Erythroblast (primary cell): ENCODE measurements around the gene YBX1.

ENCODE experiments used
- GATA1 ChIP-seq: IDR thresholded peaks from 2 replicates; pipeline ENCODE4 v1.6.1; 2011; ENCODE audit warnings: low read depth, mild to moderate bottlenecking, control low read depth, low read length, moderate library complexity
- POLR2A ChIP-seq: IDR thresholded peaks from 2 replicates; pipeline ENCODE4 v1.6.1; 2011; ENCODE audit warnings: mild to moderate bottlenecking, low read length

DNA sequence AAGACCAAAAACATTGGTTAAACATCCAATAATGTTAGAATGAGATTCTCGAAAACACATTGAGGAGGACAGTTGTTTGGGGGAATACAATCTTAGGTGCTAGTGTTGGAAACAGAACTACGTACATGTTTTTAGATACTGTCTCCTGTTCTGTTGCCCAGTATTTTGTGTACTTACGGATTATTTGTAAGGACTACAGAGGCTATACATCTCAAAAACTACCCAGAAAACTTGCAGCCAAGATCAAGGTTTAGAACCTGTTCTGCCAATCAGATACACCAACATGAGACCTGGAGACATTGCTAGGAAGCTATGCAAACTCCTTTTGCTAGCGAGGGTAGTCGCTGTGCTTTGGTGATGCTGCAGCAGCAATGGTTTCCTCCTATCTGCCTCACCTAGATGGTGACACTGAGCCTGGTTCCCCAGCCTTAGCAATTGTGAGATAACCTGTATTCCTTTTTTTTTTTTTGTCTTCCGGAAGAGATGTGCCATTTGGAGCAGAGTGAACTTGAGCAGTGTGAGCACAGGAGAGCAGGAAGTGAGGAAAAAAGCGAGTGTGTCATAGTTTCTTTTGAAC, 21.8 kb downstream of the YBX1 start:
- TF ChIP-seq POLR2A: no peak
- no peak for TF ChIP-seq GATA1
